MCF 10A (cell line): ENCODE measurements around the gene B3GNT3. TPM values are rescaled to one million over a fixed set of nuclear protein-coding genes. Genes with fewer than 3 reads are reported as not detected.

Experiments
- BruUV-seq: library from RNA; stranded (reverse); fragments of 400-500 nt; replicated peaks from 2 replicates; lab custom pipeline; 2021; lab: Mats Ljungman, UMichigan
- CTCF ChIA-PET: fragments of 300-600 bp; sonication (Branson Sonifier 250); formaldehyde crosslinking; extraction: SDS; loops from one replicate; lab custom pipeline; 2021; ENCODE audit warnings: antibody characterized with exemption, inconsistent platforms; lab: Yijun Ruan, JAX
- POLR2A ChIA-PET: fragments of 300-600, 350-650 bp; sonication (Branson Sonifier 250); formaldehyde crosslinking; extraction: SDS; loops from one replicate; lab custom pipeline; 2020; ENCODE audit warnings: antibody characterized with exemption, inconsistent platforms; lab: Yijun Ruan, JAX
- DNase-seq: peaks from one replicate; pipeline ENCODE4 v3.0.0-alpha.2; 2018; ENCODE audit not compliant: unreplicated experiment
- H3K27ac Mint-ChIP-seq: one replicate; pipeline ENCODE4 v1.8.0; 2022; ENCODE audit warnings: mild to moderate bottlenecking, low read depth, mixed read lengths; ENCODE audit not compliant: unreplicated experiment
- H3K27me3 Mint-ChIP-seq: one replicate; pipeline ENCODE4 v1.8.0; 2022; ENCODE audit warnings: mixed read lengths; ENCODE audit not compliant: insufficient read depth, unreplicated experiment
- H3K36me3 Mint-ChIP-seq: one replicate; pipeline ENCODE4 v1.8.0; 2022; ENCODE audit warnings: mild to moderate bottlenecking, moderate library complexity, mixed read lengths; ENCODE audit not compliant: insufficient read depth, unreplicated experiment
- H3K4me1 Mint-ChIP-seq: one replicate; pipeline ENCODE4 v1.8.0; 2022; ENCODE audit warnings: mixed read lengths; ENCODE audit not compliant: insufficient read depth, unreplicated experiment
- H3K4me3 Mint-ChIP-seq: one replicate; pipeline ENCODE4 v1.8.0; 2022; ENCODE audit warnings: mild to moderate bottlenecking, moderate library complexity, mixed read lengths; ENCODE audit not compliant: unreplicated experiment
- H3K9me3 Mint-ChIP-seq: one replicate; pipeline ENCODE4 v1.8.0; 2022; ENCODE audit warnings: mixed read lengths; ENCODE audit not compliant: unreplicated experiment
- intact Hi-C: fragments of 100-400 bp; cut with micrococcal nuclease; formaldehyde crosslinking; loops from 2 replicates; pipeline ENCODE4 v1.14.1; 2022
- total RNA-seq: library from RNA; stranded (reverse); gene quantifications from 2 replicates; pipeline ENCODE4 v1.2.3, GENCODE V29; 2022
- TF ChIP-seq, protein P1 (sequence below): fragments of 200-600 bp; IDR thresholded peaks from one replicate; pipeline ENCODE4 v1.8.0; 2022; ENCODE audit warnings: antibody characterized with exemption, mild to moderate bottlenecking; ENCODE audit not compliant: unreplicated experiment

The B3GNT3 gene
- total RNA-seq, 1 experiment from 2014 or later: 0.40 TPM

DNA sequence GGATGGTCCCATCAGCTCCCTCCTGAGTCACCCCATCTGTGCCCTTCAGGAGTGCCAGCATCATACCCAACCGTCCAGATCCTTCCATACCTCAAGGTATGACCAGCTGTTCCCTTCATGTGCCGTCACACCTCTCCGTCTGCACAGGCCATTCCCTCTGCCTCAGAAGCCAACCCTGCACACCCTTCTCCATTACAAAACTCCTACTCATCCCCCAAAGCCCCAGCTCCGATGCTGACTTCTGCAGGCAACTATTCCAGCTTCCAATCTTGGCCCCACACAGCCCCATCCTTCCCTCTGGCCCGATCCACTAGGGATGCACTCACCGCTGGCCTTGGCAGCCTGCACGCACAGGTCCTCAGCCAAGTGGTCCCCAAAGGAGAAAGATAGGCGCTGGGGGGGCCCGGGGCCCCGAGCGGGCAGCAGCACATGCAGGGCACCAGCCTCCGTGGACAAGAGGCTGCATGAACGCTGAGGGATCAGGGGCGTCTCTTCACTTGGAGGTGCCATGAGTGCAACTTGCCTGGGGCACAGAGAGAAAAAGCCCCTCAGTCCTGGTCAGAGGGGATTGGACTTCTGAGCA is 49.1 kb downstream of the B3GNT3 start:
- no peaks in the 10 kb centered on the region for H3K27me3 Mint-ChIP-seq
- H3K9me3 Mint-ChIP-seq: no peaks in the 10 kb centered on the region
- POLR2A ChIA-PET: interaction anchor here (0.8 kb wide), 1 partner anchor 15 kb away, joined by 4 read pairs; the partner anchor contains the start of gene RPL18A
- no peak overlapping the region for H3K27ac Mint-ChIP-seq
- DNase-seq: no peak
- intact Hi-C loops: no loop called here
- H3K4me1 Mint-ChIP-seq: no peaks in the 10 kb centered on the region
- no peak overlapping the region for H3K4me3 Mint-ChIP-seq
- no peaks in the 10 kb centered on the region for H3K36me3 Mint-ChIP-seq
- CTCF ChIA-PET: interaction anchor here (0.6 kb wide), 1 partner anchor 408 kb away, joined by 3 read pairs; no protein-coding TSS in a partner anchor
- no TSS peak for BruUV-seq
- TF ChIP-seq, protein P1, sequence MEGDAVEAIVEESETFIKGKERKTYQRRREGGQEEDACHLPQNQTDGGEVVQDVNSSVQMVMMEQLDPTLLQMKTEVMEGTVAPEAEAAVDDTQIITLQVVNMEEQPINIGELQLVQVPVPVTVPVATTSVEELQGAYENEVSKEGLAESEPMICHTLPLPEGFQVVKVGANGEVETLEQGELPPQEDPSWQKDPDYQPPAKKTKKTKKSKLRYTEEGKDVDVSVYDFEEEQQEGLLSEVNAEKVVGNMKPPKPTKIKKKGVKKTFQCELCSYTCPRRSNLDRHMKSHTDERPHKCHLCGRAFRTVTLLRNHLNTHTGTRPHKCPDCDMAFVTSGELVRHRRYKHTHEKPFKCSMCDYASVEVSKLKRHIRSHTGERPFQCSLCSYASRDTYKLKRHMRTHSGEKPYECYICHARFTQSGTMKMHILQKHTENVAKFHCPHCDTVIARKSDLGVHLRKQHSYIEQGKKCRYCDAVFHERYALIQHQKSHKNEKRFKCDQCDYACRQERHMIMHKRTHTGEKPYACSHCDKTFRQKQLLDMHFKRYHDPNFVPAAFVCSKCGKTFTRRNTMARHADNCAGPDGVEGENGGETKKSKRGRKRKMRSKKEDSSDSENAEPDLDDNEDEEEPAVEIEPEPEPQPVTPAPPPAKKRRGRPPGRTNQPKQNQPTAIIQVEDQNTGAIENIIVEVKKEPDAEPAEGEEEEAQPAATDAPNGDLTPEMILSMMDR: no peak

DNA sequence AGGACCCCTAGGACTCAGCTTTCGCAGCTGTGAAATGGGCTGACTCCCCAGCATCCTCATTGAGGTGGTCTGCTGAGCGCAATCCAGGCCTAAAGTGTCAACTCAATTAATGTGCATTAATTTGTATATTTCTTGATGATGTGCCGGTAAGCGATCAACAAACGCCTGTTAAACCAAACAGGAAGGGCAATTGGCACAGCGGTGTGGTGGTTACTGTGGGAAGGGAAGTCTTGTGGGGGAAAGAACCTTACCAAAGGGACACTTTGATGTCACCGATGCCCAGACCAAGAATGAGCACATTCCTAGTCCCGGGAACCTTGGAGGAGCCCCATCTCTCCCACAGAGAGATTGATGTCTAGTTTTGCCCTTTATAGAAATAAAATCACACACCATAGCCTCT is 51.2 kb downstream of the B3GNT3 start:
- no peak overlapping the region for H3K4me3 Mint-ChIP-seq

GRCh38 chr19:17847538-17848366 is 52.8 kb downstream of the B3GNT3 start, which contains the start of gene JAK3:
JAK3 (minus strand) TSS chr19:17847982; CDS start chr19:17844417, 3,565 bp downstream.
- H3K9me3 Mint-ChIP-seq: no peaks in the 10 kb centered on the region
- ChIA-PET CTCF (no interaction called here), POLR2A (no interaction called here)
- H3K27ac Mint-ChIP-seq: peak within 1 kb of the TSS; percentile 33
- no peak for DNase-seq
- no peaks in the 10 kb centered on the region for H3K27me3 Mint-ChIP-seq
- no TSS peak for BruUV-seq
- no peak within 1 kb of the TSS for H3K4me3 Mint-ChIP-seq
- TF ChIP-seq, protein P1: no peak
- H3K36me3 Mint-ChIP-seq: no peaks in the 10 kb centered on the region
- peaks cover 9% of the 10 kb centered on the region for H3K4me1 Mint-ChIP-seq
- intact Hi-C loops: no loop called here

More for the DNA sequence above, 51.2 kb downstream of the B3GNT3 start:
- ChIA-PET CTCF (interaction anchor here (0.5 kb wide), 1 partner anchor 13 kb away, joined by 4 read pairs; no protein-coding TSS in a partner anchor), POLR2A (no interaction called here)
- H3K27me3 Mint-ChIP-seq: no peaks in the 10 kb centered on the region
- H3K4me1 Mint-ChIP-seq: peaks cover 9% of the 10 kb centered on the region
- H3K36me3 Mint-ChIP-seq: no peaks in the 10 kb centered on the region
- no peak for DNase-seq
- BruUV-seq: no TSS peak
- no peak overlapping the region for H3K27ac Mint-ChIP-seq
- intact Hi-C loops: no loop called here
- TF ChIP-seq, protein P1: no peak
- no peaks in the 10 kb centered on the region for H3K9me3 Mint-ChIP-seq
